ENCODE results near the gene PM20D1.

The PM20D1 gene

DNA sequence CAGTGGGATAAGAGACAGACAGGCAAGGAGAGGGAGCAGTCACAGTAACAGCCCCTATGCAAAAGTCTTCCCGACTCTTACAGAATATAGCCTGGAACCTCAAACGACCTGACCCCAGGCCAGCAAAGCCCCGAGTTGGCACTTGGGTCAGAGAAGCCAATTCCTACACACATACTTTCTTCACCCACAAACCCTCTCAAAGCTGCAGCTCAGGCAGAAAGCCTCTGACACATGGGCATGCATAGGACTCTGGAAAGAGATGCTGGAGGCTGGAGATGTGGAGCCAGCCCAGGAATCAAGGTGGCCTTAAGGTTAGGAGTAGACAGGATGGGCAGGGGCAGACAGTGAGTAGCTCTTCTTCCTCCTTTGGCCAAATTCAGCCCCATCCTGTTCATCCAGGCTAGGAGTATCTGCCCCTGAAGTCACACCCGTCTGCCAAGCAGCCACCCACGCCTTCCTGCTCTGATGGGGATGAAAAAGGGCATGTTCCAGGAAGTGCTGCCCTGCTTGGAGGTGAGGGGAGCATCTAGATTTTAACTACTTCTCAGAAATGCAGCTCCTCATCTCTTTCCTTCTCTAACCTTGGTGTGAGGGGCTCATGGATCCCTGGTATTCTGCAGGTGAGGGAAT is 44.7 kb downstream of the PM20D1 start:
- no peak for DNase-seq (ENCODE audit: low read depth)

DNA sequence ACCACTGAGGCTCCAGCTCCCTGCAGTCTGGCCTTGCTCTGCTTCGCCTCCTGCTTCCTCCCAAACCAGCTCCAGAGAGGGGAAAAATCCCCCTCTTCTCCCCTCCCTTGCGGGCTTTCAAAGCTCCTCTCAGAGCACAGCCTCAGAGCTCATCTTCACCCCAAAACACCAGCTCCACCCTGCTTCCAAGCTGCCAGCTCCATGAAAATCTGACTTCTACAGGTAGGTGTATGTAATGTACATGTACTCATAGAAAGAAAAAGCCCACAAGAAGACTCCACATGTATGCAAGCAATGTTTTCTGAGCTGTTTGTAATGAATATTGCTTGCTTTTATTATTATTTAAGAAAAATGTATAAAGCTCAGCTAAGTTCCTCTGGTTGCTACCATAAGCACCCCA is 45.3 kb downstream of the PM20D1 start:
- no peak for DNase-seq (ENCODE audit: low read depth)

DNA sequence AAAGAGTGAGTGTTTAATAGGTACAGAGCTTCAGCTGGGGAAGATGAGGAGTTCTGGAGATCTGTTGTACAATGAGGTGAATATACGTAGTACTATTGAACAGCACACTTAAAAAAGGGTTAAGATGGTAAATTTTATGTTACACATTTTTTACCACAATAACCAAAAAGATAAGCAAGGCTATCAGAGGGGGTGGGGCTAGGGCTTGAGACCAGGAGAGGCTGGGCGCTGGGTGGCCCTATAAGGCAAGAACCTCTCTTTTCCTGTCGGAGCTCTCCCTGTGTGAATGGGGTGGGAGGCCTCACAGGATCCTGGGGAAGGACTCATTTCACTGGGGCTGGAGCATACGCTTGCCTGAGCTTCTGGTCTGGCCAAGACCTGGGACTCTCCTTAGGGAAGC is 45.9 kb downstream of the PM20D1 start:
- no peak for DNase-seq (ENCODE audit: low read depth)

DNA sequence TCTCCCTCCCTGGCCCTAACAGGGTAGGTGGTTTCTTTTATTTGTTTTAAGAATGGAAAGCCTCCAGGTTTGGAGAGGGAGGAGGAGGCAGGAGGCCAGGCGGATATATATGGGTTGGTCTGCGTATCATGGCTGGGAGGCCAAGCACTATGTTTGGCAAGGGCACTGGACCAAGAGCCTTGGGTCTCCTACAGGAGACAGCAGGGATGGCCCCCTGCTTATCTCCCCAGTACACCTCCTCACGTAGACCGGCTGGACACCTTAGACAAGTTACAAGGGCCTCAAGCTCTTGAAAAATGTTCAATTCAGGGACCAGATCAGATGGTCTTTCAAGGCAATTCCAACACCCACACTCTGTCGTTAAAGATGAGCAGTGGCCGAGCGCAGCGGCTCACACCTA is 47.9 kb downstream of the PM20D1 start:
- DNase-seq (ENCODE audit: low read depth), result no peak

DNA sequence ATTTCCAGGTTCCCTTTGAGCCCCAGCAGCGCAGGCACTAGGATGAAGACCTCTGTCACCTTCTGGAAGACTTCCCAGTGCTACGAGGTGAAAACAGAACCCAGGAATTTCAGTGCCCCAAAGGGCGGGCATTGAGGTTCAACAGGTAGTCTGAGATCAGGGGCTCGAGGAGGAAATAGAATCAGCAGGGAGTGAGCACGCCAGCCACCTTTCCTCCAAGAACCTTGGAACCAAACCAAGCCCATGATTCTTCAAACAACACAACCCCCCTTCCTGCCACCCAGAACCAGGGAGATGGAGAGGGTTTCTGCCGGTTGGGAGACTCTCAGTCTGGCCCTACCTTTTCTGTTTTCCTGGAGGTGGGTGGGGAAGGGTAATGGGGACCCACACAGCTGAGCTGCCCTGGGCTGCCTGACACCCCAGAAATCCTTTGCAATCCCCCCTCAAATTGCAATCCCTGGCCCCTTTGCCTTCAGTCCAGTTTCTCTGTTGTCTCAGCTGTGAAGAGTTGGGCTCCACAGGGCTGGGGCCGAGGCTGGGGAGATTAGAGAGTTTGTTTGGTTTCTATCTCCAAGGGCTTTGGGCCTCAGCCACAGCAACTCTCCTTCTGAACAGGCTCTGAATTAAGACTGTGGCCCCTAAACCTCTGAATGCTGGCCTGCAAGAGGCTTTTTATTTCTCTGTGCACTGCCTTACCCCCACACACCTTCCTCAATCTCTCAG is 48.8 kb downstream of the PM20D1 start:
- DNase-seq (ENCODE audit: low read depth), result no peak

DNA sequence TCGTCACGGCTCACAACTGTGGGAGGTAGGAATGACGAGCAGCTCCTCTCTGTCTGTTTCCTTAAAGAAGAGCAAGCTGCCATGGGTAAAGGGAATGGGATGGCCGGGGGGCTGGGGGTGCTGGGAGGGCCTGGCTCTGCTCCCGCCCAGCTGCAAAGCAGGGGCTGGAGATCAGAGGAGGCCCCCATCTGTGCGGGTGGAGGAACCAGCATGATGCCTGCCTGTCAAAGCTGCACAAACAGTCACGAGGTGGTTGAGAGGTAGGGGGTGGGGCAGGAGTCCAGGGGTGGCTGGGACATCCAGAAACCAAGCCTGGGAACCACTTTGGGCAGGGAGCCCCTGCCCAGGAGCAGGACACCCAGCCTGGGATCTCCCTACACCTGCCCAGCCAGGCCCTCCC is 49.5 kb downstream of the PM20D1 start:
- no peak for DNase-seq (ENCODE audit: low read depth)

DNA sequence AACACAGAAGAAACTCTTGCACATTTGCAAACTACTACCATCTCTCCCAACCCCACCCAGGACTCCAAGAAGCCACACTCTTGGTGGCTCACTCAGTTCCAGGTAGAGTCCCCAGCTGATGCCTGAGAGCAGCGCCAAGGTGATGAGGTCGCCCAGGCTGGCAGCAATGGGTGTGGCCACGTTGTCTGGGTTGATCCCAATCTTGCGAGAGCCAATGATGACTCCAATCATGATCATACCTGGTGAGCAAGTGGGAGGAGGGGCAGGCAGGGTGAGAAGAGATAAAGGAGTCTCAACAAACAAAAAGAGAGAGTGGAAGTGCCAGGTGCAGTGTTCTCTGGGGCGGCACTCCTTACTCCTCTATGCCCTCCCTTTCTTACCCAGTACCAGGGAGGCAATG is 51.4 kb downstream of the PM20D1 start:
- DNase-seq (ENCODE audit: low read depth), result no peak

DNA sequence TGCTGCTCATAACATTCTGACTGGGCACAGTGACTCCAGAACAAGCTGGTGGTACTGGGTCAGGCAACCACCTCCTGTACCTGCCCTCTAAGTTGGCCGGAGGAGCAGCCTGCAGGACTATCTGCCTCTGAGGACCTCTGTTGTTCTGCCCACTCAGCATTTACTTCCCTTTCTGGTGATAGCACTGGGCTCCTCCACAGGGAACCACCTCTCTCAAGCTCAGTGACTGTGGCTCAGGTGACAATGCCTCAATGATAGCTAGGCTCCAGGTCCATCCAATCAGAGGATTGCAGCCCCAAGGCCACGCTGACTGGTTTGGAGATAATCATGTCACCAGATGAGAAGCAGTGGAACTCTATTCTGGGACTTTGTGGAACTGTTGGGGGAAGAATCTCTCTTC is 52.8 kb downstream of the PM20D1 start:
- no peak for DNase-seq (ENCODE audit: low read depth)

DNA sequence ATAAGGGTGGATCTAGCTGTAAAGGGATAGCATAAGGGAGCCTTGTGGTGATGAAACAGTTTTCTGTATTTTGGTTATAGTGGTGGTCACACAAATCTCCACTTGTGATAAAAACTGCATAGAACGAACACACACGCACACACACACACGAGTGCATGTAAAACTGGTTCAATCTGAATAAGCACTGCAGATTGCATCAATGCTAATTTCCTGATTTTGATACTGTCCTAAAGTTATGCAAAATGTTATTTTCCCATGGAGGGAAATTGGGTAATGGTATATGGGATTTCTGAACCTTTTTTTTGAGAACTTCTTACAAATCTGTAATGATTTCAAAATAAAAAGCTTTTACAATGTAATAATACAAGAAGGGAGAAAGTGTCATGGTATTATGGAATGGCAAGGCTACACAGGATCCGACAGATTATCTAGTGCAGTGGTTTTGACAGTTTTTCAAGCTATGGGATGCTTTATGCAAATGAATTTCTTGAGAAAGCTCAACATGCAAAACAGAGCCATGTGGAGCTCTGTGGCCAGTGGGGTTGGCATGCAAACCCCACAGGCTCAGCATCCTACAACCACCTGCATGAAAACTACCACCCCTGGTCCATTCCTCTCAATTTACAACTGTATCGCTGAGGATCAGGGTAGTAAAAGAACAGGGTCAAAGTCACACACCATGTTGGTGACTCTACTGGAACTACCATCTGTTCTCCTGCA is 55.8 kb downstream of the PM20D1 start:
- no peak for DNase-seq (ENCODE audit: low read depth)

DNA sequence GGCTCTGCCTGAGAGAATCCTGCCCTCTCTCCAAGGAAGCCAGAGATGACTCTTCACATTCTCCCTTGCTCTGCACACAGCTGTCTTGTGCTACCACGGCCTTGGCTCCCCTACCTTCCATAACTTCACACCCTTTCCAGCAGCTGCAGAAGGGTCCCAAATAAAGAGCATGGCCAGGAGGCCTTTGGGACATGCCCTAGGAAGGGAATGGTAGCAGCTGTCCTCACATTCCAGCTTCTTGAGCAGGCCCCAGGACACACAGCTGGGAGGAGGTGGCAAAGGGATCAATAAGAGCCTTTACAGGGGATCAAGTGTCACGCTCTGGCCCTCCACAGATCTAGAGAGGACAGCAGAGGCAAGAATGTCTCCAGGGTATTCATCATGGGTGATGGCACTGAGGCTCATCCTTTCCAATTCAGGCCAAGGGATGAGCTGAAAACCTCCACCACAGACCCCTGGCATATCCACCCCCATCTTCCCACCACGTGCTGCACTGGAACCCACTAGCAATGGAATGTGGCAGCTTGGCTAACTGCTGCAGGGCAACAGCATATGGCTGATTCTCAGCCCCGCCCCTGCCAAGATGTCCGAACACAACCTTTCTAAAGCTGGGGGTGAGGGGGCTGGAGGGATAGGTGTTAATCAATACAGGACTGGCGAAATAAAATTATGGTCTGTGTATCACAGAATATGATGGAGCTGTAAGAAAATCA is 56.8 kb downstream of the PM20D1 start:
- DNase-seq (ENCODE audit: low read depth), result no peak

DNA sequence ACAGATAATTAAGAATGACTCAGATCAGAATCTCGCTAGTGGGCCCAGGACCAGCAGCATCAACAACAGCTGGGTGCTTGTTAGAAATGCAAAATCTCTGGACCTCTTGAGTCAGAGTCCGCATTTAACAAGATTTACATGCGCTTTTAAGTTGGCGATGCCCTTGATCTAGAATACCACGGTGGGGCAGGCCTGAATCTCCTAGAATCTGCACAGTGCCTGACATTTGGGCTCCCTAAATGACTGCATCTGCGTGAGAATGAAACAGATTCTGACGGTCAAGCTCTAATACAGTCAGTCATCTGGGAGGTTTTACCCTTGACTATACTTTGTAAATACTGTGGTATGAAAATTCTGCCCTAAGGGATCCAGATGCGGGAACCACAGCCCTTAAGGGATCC is 57.5 kb downstream of the PM20D1 start:
- no peak for DNase-seq (ENCODE audit: low read depth)

DNA sequence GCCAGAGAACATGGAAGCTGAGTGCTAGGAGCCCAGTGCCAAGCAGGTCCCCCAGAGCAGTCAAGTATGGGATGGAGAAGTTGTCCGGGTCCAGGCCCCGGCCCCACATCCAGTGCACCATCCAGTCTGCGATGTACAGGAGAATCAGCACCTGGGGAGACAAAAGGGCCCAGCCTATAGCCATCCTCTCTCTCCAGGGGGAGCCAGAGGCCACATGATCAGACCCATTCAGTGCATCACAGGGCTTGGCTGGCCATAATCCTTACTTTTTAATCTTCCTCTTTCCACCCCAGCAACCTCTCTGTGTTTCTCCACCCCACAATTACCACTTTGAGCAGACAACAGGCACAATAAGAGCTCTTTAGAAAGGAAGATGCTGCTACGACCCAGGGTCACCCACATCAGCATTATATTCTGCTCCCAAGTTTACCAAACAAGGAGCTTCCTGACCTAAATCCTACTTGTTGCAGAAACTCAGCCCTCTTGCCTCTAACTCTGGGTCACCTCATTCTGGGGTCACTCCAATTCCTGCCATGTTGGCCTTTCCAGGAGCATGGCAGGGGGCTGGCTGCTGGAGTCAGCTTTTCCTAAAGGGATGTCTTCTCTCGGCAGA is 58.3 kb downstream of the PM20D1 start:
- peak; percentile 8 for DNase-seq (ENCODE audit: low read depth)

DNA sequence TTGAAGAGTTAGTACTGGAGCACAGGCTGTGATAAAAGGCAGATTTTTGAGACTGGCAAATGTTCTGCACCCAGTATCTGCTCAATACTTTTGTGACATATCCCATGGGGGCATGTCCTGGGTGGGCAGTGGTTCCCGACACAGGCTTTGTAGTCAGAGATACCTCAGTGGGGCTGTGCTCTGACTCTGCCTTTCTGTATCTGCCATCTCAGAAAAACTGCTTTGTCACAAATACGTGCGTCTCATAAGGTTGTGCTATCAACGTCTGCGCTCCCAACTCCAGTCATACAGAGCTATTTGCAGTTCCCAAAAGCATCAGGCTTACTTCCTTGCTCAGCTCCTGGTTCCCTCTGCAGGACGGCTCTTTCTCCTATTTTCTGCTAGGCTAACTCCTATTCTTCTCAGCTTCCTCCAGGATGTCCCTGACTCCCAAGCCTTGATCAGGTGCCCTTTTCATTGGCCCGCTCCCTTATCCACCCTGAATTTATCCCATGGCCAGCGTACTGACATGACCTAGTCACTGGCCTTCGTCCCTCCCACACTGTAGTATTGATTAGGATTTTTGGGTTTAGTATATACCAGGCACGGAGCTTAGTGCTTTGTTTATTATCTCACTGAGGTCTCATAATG is 62.5 kb downstream of the PM20D1 start:
- no peak for DNase-seq (ENCODE audit: low read depth)

DNA sequence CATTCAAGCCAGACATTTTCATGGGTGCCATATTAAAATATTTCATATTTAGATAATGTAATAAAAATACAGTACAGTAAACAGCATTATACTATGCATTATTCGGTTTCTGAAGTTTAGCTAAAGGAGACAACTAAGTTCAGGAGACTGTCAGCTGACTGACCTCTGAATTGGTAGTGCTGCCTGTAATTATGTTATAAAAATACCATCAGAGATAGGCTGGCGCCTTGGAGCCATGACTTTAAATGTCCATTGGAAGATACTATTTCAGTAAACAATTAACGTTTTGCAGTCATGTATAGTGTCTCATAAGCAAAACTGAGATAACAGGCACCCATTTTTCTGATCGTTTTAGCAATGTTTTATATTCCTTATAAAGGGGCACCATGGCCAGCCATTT is 63.3 kb downstream of the PM20D1 start:
- no peak for DNase-seq (ENCODE audit: low read depth)

DNA sequence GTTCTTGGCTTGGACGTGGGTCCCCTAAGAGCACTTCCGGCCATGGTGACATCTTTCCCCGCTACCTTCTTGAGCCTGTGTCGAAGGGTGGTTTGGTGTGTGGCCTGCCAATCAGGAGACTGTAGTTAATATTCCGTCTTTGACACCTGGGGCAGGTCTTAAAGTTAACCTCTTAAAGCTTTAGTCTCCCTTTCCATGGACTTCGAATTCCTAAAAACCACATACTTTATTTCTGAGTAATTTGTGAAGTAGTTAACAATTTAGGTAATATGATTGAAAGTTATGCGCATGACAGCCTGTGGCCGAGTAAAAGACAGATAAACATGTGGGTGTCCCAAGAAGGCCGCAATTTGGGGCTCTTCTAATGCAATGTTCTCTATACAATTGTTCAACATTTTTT is 64.5 kb downstream of the PM20D1 start:
- no peak for DNase-seq (ENCODE audit: low read depth)

DNA sequence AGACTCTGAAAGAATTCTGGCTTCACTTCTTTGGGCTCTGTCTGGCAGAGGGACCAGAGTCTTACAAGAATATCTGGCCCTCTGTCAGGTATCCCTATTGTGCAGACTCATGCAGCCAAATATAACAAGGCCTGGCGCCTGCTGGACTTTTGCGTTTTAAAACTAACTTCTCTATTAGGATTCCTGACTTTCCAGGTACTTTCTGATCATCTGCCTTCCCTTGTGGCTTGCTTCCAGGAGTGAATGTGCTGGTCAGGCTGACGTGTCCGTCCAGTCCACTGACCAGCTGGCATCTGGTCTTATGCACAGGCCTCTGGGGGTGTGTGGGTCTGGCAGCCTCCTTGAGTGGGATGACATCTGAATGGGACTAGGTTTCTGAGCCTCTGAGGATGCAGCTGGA is 66.0 kb downstream of the PM20D1 start:
- DNase-seq (ENCODE audit: low read depth), result no peak

DNA sequence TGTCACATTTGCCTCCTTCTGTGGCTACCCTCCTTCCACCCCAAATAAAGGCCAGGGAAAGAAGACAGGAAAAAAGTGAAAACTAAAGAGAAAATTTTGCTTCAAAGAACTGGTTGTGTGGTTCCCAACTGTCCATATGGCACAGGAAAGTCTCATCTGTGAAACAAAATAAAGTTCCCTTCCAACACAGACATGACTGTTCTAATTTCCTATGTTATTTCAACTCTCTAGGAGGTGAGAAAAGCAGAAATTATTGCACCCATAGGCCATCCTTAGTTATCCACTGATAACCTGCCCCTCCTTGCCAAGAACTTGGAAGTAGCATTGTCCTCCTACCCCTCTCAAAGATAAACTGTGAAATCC is 66.5 kb downstream of the PM20D1 start:
- DNase-seq (ENCODE audit: low read depth), result no peak

DNA sequence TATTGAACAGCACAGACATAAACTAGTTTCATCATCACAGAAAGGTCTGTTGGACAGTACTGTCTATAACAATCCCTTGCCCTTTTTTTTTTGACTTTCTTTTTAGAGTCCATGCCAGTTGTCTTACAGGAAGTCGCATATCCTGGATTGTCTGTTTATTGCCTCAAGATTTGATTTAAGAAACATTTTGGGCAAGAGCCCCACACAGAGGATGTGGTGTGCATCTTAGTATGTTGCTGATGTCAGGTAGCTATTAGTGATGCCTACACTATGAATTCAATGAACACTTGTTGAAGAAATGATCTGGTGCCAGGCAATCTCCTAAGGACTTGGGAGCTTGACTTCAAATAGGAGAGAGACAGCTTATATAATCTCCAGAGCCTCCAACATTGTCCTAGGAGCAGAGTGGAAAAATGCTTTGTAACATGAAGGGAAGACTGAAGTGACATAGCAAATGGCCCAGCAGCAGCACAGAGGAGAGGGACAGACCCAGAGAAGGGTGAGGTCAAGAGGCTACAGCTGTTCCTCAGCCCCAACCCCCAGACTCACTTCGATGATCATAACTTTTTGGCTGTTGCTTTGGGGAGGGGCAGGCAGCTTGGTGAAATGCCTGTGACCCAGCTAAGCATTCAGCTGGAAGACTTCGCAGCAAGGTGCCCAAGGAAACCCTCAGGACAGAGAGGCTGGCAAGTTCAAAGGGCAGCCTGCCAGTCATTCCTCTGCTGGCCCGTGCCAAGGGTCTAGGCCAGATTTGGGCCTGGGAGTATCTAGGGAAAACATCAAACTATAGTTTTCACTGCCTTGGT is 67.1 kb downstream of the PM20D1 start:
- no peak for DNase-seq (ENCODE audit: low read depth)

DNA sequence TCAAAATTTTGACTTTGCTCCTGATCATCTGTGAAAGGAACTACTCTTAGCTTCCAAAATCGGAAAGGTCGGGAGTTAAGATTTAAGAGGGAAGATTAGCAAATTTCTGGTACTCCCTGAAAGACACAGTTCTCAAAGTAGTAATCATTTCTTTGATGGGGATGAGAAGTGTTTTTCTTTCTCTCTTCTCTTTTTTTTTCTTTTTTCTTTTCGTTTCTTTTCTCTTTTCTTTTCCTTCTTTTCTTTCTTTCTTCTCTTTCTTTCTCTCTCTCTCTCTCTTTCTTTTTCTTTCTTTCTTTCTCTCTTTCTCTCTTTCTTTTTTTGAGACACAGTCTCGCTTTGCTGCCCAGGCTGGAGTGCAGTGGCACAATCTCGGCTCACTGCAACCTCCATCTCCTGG is 69.6 kb downstream of the PM20D1 start:
- DNase-seq (ENCODE audit: low read depth), result no peak
